ENCODE data around the gene TTYH3. TPM values are rescaled to one million over a fixed set of nuclear protein-coding genes. Genes with fewer than 3 reads are reported as not detected.

Gene TTYH3
- total RNA-seq, 1 donor from 2014 or later, result 29.3 TPM

- DNase-seq (ENCODE audit: low spot score in 2 of 2) (no peak), FAIRE-seq (no peak)
Observed at GRCh38 chr7:2644562-2645273, 12.9 kb downstream of the TTYH3 start.

GRCh38 chr7:2645274-2645868 lies 13.6 kb downstream of the TTYH3 start:
- DNase-seq (ENCODE audit: low spot score in 2 of 2) (no peak), FAIRE-seq (no peak)

- no peak for DNase-seq (ENCODE audit: low spot score in 2 of 2)
- no peak for FAIRE-seq
Observed at GRCh38 chr7:2646336-2646679, 14.5 kb downstream of the TTYH3 start.

- DNase-seq (ENCODE audit: low spot score in 2 of 2), result no peak
Observed at GRCh38 chr7:2646680-2647571, 15.1 kb downstream of the TTYH3 start.

GRCh38 chr7:2647594-2648172 lies 15.9 kb downstream of the TTYH3 start:
- no peak for FAIRE-seq
- DNase-seq (ENCODE audit: low spot score in 2 of 2), result no peak

More at GRCh38 chr7:2646680-2647571, 15.1 kb downstream of the TTYH3 start:
- FAIRE-seq, result no peak

- DNase-seq (ENCODE audit: low spot score in 2 of 2) (no peak), FAIRE-seq (no peak)
Observed at GRCh38 chr7:2649139-2649838, 17.5 kb downstream of the TTYH3 start.

- DNase-seq (ENCODE audit: low spot score in 2 of 2) (no peak), FAIRE-seq (no peak)
Observed at GRCh38 chr7:2649991-2650390, 18.2 kb downstream of the TTYH3 start.

- no peak for FAIRE-seq
Observed at GRCh38 chr7:2650451-2650850, 18.7 kb downstream of the TTYH3 start.

GRCh38 chr7:2651336-2651735 lies 19.6 kb downstream of the TTYH3 start:
- FAIRE-seq (no peak), DNase-seq (ENCODE audit: low spot score in 2 of 2) (no peak)

More at GRCh38 chr7:2650451-2650850, 18.7 kb downstream of the TTYH3 start:
- no peak for DNase-seq (ENCODE audit: low spot score in 2 of 2)

GRCh38 chr7:2651847-2652735 lies 20.3 kb downstream of the TTYH3 start:
- FAIRE-seq (no peak), DNase-seq (ENCODE audit: low spot score in 2 of 2) (no peak)

GRCh38 chr7:2652736-2653060 lies 20.9 kb downstream of the TTYH3 start:
- FAIRE-seq, result no peak

GRCh38 chr7:2654059-2654458 lies 22.3 kb downstream of the TTYH3 start:
- no peak for FAIRE-seq

More at GRCh38 chr7:2652736-2653060, 20.9 kb downstream of the TTYH3 start:
- no peak for DNase-seq (ENCODE audit: low spot score in 2 of 2)

GRCh38 chr7:2655870-2656614 lies 24.3 kb downstream of the TTYH3 start:
- FAIRE-seq, result no peak
- DNase-seq (ENCODE audit: low spot score in 2 of 2), result no peak

More at GRCh38 chr7:2654059-2654458, 22.3 kb downstream of the TTYH3 start:
- no peak for DNase-seq (ENCODE audit: low spot score in 2 of 2)

GRCh38 chr7:2657208-2657607 lies 25.4 kb downstream of the TTYH3 start:
- FAIRE-seq (no peak), DNase-seq (ENCODE audit: low spot score in 2 of 2) (no peak)

GRCh38 chr7:2657920-2658671 lies 26.3 kb downstream of the TTYH3 start:
- no peak for FAIRE-seq

GRCh38 chr7:2658941-2659340 lies 27.2 kb downstream of the TTYH3 start:
- no peak for FAIRE-seq

More at GRCh38 chr7:2657920-2658671, 26.3 kb downstream of the TTYH3 start:
- no peak for DNase-seq (ENCODE audit: low spot score in 2 of 2)

GRCh38 chr7:2659556-2660358 lies 28.0 kb downstream of the TTYH3 start:
- FAIRE-seq (no peak), DNase-seq (ENCODE audit: low spot score in 2 of 2) (no peak)

More at GRCh38 chr7:2658941-2659340, 27.2 kb downstream of the TTYH3 start:
- DNase-seq (ENCODE audit: low spot score in 2 of 2), result no peak
